ENCODE data around the gene LGALS9C. TPM values are rescaled to one million over a fixed set of nuclear protein-coding genes. Genes with fewer than 3 reads are reported as not detected.
"Not testable (repeated sequence)": the region's sequence is repeated elsewhere in the genome, so short reads cannot be mapped to it uniquely, and the experiment has no call there.

LGALS9C gene
- total and polyA plus RNA-seq, 2 donors = 0.05 to 0.37 TPM

GRCh38 chr17:18474754-18475153 lies 1.8 kb upstream of the LGALS9C start:
- not testable (repeated sequence) for H3K27me3 ChIP-seq (ENCODE audit: control insufficient read depth in 2 of 2, insufficient read depth in 1 of 2, low read length in 1 of 2); DNase-seq (ENCODE audit: low read depth in 6 of 9, low spot score in 9 of 9); H3K27ac ChIP-seq (ENCODE audit: low read depth in 1 of 2, low read length in 1 of 2); H3K9me3 ChIP-seq (ENCODE audit: control insufficient read depth in 2 of 2, insufficient read depth in 1 of 2, low read length in 1 of 2); H3K4me3 ChIP-seq (ENCODE audit: low read length in 2 of 2); H3K36me3 ChIP-seq (ENCODE audit: control insufficient read depth in 2 of 2, insufficient read depth in 2 of 2, low read length in 1 of 2); H3K4me1 ChIP-seq (ENCODE audit: control insufficient read depth in 2 of 2, insufficient read depth in 2 of 2, low read length in 2 of 2)
- WGBS = 78% methylated on average over 7 of the region's 7 CpGs

- H3K9me3 ChIP-seq (ENCODE audit: control insufficient read depth in 2 of 2, insufficient read depth in 1 of 2, low read length in 1 of 2); H3K36me3 ChIP-seq (ENCODE audit: control insufficient read depth in 2 of 2, insufficient read depth in 2 of 2, low read length in 1 of 2); H3K4me1 ChIP-seq (ENCODE audit: control insufficient read depth in 2 of 2, insufficient read depth in 2 of 2, low read length in 2 of 2); H3K27ac ChIP-seq (ENCODE audit: low read depth in 1 of 2, low read length in 1 of 2); H3K27me3 ChIP-seq (ENCODE audit: control insufficient read depth in 2 of 2, insufficient read depth in 1 of 2, low read length in 1 of 2); DNase-seq (ENCODE audit: low read depth in 6 of 9, low spot score in 9 of 9); H3K4me3 ChIP-seq (ENCODE audit: low read length in 2 of 2): not testable (repeated sequence)
- WGBS = 91% methylated on average over 2 of the region's 5 CpGs
Measured at GRCh38 chr17:18477367-18477766, 778 bp downstream of the LGALS9C start.

DNA sequence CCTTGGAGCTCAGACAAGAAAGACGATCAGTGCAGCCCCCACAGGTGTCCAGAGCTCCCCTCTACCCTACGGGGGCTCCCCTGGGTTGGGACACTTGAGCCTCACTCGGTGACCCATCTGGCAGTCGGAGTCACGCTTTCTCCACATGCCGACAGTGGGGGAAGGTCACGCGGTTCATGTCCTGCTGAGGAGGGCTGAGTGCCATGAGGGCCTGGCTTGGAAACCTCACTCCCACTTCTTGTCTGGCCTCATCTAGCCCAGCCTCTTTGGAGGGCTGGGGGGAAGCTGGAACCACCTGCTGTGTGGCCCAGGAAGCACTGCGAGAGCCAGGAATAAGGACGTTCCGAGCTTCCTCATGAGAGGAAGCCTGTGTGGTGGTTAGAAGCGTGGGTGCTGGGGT lies 1.8 kb downstream of the LGALS9C start:
- DNase-seq (ENCODE audit: low read depth in 6 of 9, low spot score in 9 of 9); H3K27ac ChIP-seq (ENCODE audit: low read depth in 1 of 2, low read length in 1 of 2); H3K4me3 ChIP-seq (ENCODE audit: low read length in 2 of 2); H3K4me1 ChIP-seq (ENCODE audit: control insufficient read depth in 2 of 2, insufficient read depth in 2 of 2, low read length in 2 of 2); H3K27me3 ChIP-seq (ENCODE audit: control insufficient read depth in 2 of 2, insufficient read depth in 1 of 2, low read length in 1 of 2); H3K9me3 ChIP-seq (ENCODE audit: control insufficient read depth in 2 of 2, insufficient read depth in 1 of 2, low read length in 1 of 2); H3K36me3 ChIP-seq (ENCODE audit: control insufficient read depth in 2 of 2, insufficient read depth in 2 of 2, low read length in 1 of 2): not testable (repeated sequence)
- WGBS = 96% methylated on average over 7 of the region's 12 CpGs

GRCh38 chr17:18478977-18479595 lies 2.5 kb downstream of the LGALS9C start:
- H3K9me3 ChIP-seq (ENCODE audit: control insufficient read depth in 2 of 2, insufficient read depth in 1 of 2, low read length in 1 of 2); H3K27me3 ChIP-seq (ENCODE audit: control insufficient read depth in 2 of 2, insufficient read depth in 1 of 2, low read length in 1 of 2); H3K4me1 ChIP-seq (ENCODE audit: control insufficient read depth in 2 of 2, insufficient read depth in 2 of 2, low read length in 2 of 2); H3K4me3 ChIP-seq (ENCODE audit: low read length in 2 of 2); DNase-seq (ENCODE audit: low read depth in 6 of 9, low spot score in 9 of 9); H3K27ac ChIP-seq (ENCODE audit: low read depth in 1 of 2, low read length in 1 of 2); H3K36me3 ChIP-seq (ENCODE audit: control insufficient read depth in 2 of 2, insufficient read depth in 2 of 2, low read length in 1 of 2): not testable (repeated sequence)
- 95% methylated on average over 6 of the region's 10 CpGs for WGBS

GRCh38 chr17:18481775-18482174 lies 5.2 kb downstream of the LGALS9C start:
- not testable (repeated sequence) for DNase-seq (ENCODE audit: low read depth in 6 of 9, low spot score in 9 of 9); H3K27ac ChIP-seq (ENCODE audit: low read depth in 1 of 2, low read length in 1 of 2); H3K4me1 ChIP-seq (ENCODE audit: control insufficient read depth in 2 of 2, insufficient read depth in 2 of 2, low read length in 2 of 2); H3K36me3 ChIP-seq (ENCODE audit: control insufficient read depth in 2 of 2, insufficient read depth in 2 of 2, low read length in 1 of 2); H3K27me3 ChIP-seq (ENCODE audit: control insufficient read depth in 2 of 2, insufficient read depth in 1 of 2, low read length in 1 of 2); H3K9me3 ChIP-seq (ENCODE audit: control insufficient read depth in 2 of 2, insufficient read depth in 1 of 2, low read length in 1 of 2); H3K4me3 ChIP-seq (ENCODE audit: low read length in 2 of 2)
- WGBS = 96% methylated on average over 2 of the region's 3 CpGs

GRCh38 chr17:18485936-18486464 lies 9.4 kb downstream of the LGALS9C start:
- not testable (repeated sequence) for H3K9me3 ChIP-seq (ENCODE audit: control insufficient read depth in 2 of 2, insufficient read depth in 1 of 2, low read length in 1 of 2); H3K4me3 ChIP-seq (ENCODE audit: low read length in 2 of 2); DNase-seq (ENCODE audit: low read depth in 6 of 9, low spot score in 9 of 9); H3K27ac ChIP-seq (ENCODE audit: low read depth in 1 of 2, low read length in 1 of 2); H3K4me1 ChIP-seq (ENCODE audit: control insufficient read depth in 2 of 2, insufficient read depth in 2 of 2, low read length in 2 of 2); H3K36me3 ChIP-seq (ENCODE audit: control insufficient read depth in 2 of 2, insufficient read depth in 2 of 2, low read length in 1 of 2); H3K27me3 ChIP-seq (ENCODE audit: control insufficient read depth in 2 of 2, insufficient read depth in 1 of 2, low read length in 1 of 2)
- 95% methylated on average over 4 of the region's 10 CpGs for WGBS

GRCh38 chr17:18487633-18488032 lies 11.0 kb downstream of the LGALS9C start:
- not testable (repeated sequence) for H3K9me3 ChIP-seq (ENCODE audit: control insufficient read depth in 2 of 2, insufficient read depth in 1 of 2, low read length in 1 of 2); H3K36me3 ChIP-seq (ENCODE audit: control insufficient read depth in 2 of 2, insufficient read depth in 2 of 2, low read length in 1 of 2); H3K4me3 ChIP-seq (ENCODE audit: low read length in 2 of 2); H3K27ac ChIP-seq (ENCODE audit: low read depth in 1 of 2, low read length in 1 of 2); DNase-seq (ENCODE audit: low read depth in 6 of 9, low spot score in 9 of 9); H3K27me3 ChIP-seq (ENCODE audit: control insufficient read depth in 2 of 2, insufficient read depth in 1 of 2, low read length in 1 of 2); H3K4me1 ChIP-seq (ENCODE audit: control insufficient read depth in 2 of 2, insufficient read depth in 2 of 2, low read length in 2 of 2)
- 92% methylated on average over 2 of the region's 10 CpGs for WGBS

DNA sequence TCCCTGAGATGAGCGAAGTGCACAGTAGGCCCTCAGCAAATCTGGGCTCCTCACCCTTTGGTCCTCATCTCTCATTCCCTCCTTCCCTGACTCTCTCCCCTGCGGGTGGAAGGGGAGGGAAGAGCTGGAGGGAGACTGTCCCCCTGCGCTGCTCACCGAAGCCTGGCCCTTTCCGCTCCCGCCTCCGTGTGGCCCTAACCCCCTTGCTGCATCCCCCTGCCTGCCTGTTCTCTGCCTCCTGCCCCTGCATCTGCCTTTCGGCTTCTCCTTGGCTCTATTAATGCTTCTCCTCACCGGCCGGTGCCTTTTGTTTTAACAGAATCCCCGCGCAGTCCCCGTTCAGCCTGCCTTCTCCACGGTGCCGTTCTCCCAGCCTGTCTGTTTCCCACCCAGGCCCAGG lies 12.0 kb downstream of the LGALS9C start:
- H3K4me3 ChIP-seq (ENCODE audit: low read length in 2 of 2); DNase-seq (ENCODE audit: low read depth in 6 of 9, low spot score in 9 of 9): not testable (repeated sequence)
- WGBS = 98% methylated on average over 13 of the region's 15 CpGs

DNA sequence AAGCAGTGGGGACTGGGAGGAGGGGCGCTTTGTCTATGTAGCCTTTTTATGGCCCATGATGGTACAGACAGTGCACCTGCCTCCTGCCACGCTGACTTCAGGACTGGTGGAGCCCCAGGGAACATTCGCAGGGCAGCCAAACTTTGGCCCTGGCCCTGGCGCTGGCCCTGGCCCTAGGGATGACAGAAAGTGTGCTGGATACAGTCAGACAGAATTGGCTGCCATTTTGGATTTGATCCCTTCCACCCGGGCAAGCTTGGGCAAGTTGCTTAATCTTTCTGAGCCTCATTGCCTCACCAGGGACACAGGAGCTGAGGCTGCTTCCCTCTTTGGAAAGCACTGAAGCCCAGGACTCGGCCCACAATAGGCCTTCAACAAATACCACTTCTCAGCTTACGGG lies 13.4 kb downstream of the LGALS9C start:
- H3K9me3 ChIP-seq (ENCODE audit: control insufficient read depth in 2 of 2, insufficient read depth in 1 of 2, low read length in 1 of 2); DNase-seq (ENCODE audit: low read depth in 6 of 9, low spot score in 9 of 9); H3K27me3 ChIP-seq (ENCODE audit: control insufficient read depth in 2 of 2, insufficient read depth in 1 of 2, low read length in 1 of 2); H3K4me1 ChIP-seq (ENCODE audit: control insufficient read depth in 2 of 2, insufficient read depth in 2 of 2, low read length in 2 of 2); H3K27ac ChIP-seq (ENCODE audit: low read depth in 1 of 2, low read length in 1 of 2); H3K4me3 ChIP-seq (ENCODE audit: low read length in 2 of 2); H3K36me3 ChIP-seq (ENCODE audit: control insufficient read depth in 2 of 2, insufficient read depth in 2 of 2, low read length in 1 of 2): not testable (repeated sequence)
- 96% methylated on average over 3 of the region's 7 CpGs for WGBS

More for the DNA sequence above, 12.0 kb downstream of the LGALS9C start:
- not testable (repeated sequence) for H3K9me3 ChIP-seq (ENCODE audit: control insufficient read depth in 2 of 2, insufficient read depth in 1 of 2, low read length in 1 of 2); H3K36me3 ChIP-seq (ENCODE audit: control insufficient read depth in 2 of 2, insufficient read depth in 2 of 2, low read length in 1 of 2); H3K4me1 ChIP-seq (ENCODE audit: control insufficient read depth in 2 of 2, insufficient read depth in 2 of 2, low read length in 2 of 2); H3K27ac ChIP-seq (ENCODE audit: low read depth in 1 of 2, low read length in 1 of 2); H3K27me3 ChIP-seq (ENCODE audit: control insufficient read depth in 2 of 2, insufficient read depth in 1 of 2, low read length in 1 of 2)

All from thymus (tissue), 11 donors.